Heart left ventricle (tissue), 16 donors: Measurements from ENCODE around the gene KRT7. TPM values are rescaled to one million over a fixed set of nuclear protein-coding genes. Genes with fewer than 3 reads are reported as not detected.

Experiments used
- ATAC-seq, 4 donors: fragments of 200-7000 bp; cut with Tn5 transposase; one replicate each; pipeline ENCODE4 v1.9.1; 2020 to 2022; ENCODE audit warnings: moderate library complexity in 4 of 4, mild to moderate bottlenecking in 3 of 4, moderate number of reproducible peaks in 1 of 4
- DNase-seq, 5 donors: peaks; one replicate each; pipeline ENCODE4 v3.0.0-alpha.2; 2020
- H3K27ac ChIP-seq, 12 donors: fragments of 200-600 bp; sonication (generic) in 4 of 12; one replicate each; pipeline versions ENCODE4 v1.5.0 to v1.8.0; 2016 to 2022; ENCODE audit warnings: mild to moderate bottlenecking in 2 of 12
- H3K27me3 ChIP-seq, 9 donors: fragments of 200-600 bp; sonication (generic) in 2 of 9; one replicate each; pipeline versions ENCODE4 v1.5.1 to v1.8.0; 2016 to 2022; ENCODE audit warnings: mild to moderate bottlenecking in 3 of 9
- H3K36me3 ChIP-seq, 9 donors: fragments of 200-600 bp; sonication (generic) in 2 of 9; one replicate each; pipeline versions ENCODE4 v1.5.0 to v1.8.0; 2018 to 2022; ENCODE audit warnings: mild to moderate bottlenecking in 2 of 9
- H3K4me1 ChIP-seq, 12 donors: fragments of 200-600 bp; sonication (generic) in 4 of 12; one replicate each; pipeline versions ENCODE4 v1.5.0 to v1.8.0; 2016 to 2022; ENCODE audit warnings: mild to moderate bottlenecking in 3 of 12
- H3K4me3 ChIP-seq, 12 donors: fragments of 200-600 bp; sonication (generic) in 4 of 12; one replicate each; pipeline versions ENCODE4 v1.5.0 to v1.8.0; 2017 to 2022; ENCODE audit warnings: mild to moderate bottlenecking in 9 of 12, moderate library complexity in 4 of 12
- H3K9me3 ChIP-seq, 12 donors: fragments of 200-600 bp; sonication (generic) in 4 of 12; one replicate each; pipeline versions ENCODE4 v1.5.0 to v1.8.0; 2016 to 2022; ENCODE audit warnings: mild to moderate bottlenecking in 1 of 12
- POLR2A ChIP-seq, 2 donors: fragments of 450-650 bp; IDR thresholded peaks; one replicate each; pipeline ENCODE4 v1.6.1; 2017; ENCODE audit warnings: antibody characterized with exemption in 2 of 2, mild to moderate bottlenecking in 2 of 2, moderate library complexity in 2 of 2
- WGBS, 4 donors: extraction: QIAGEN DNeasy Blood & Tissue Kit in 2 of 4; methylation state at CpG; one replicate each; pipeline versions ENCODE4 v1.1.5 to v1.1.7; 2013 to 2018; 5-methylcytosine and 5-hydroxymethylcytosine counted together
- intact Hi-C, 10 donors: fragments of 100-400 bp; cut with DNase I; formaldehyde crosslinking; loops; one replicate each; pipeline versions ENCODE4 v1.11.1 to v1.14.2; 2022
- polyA plus RNA-seq, 2 donors: library from polyadenylated mRNA; stranded (reverse); fragments of 200-250 nt; gene quantifications; one replicate each; pipeline ENCODE4 v1.2.3, GENCODE V29; 2013
- total RNA-seq, 9 donors: library from RNA; depleted of rRNA in 2 of 9; stranded (reverse); fragments of >200 nt in 2 of 9; fragmentation: NEBNext Ultra II Directional in 3 of 9; extraction: Animal tissue kit (Norgen Biotek cat#: 25700) in 3 of 9; gene quantifications; one replicate each; pipeline versions ENCODE4 v1.1.0 to v1.2.4, GENCODE V29; 2016 to 2023
- TF ChIP-seq, protein P1 (sequence below), 12 donors: fragments of 200-600 bp; sonication (generic) in 4 of 12; IDR thresholded peaks; one replicate each; pipeline versions ENCODE4 v1.5.0 to v1.8.0; 2018 to 2022; ENCODE audit warnings: antibody characterized with exemption in 12 of 12, mild to moderate bottlenecking in 5 of 12
- donor health status: ischemic (EF 13 %, LVEDD 7.1; RV severe dilation, severe dysfunction).
- donor health status: healthy with polysubstance abuse.
- donor health status: DM: no; HTN: yes; CAD: no.
- donor health status: DM: no; HTN: no; CAD: no.
- donor health status: ischemic (EF 25% LVEDD 6.9; RV normal size, moderate dysfunction).
- donor health status: ischemic (EF 25% LVEDD 5.7; RV mildly dilated, moderate dysfunction).
- donor health status: healthy.
- donor health status: DM: yes; HTN: yes; CAD: no.
- donor health status: ischemic (EF 35%, LVEDD 5.7; RV mildly dilated, moderate dysfunction).
- donor health status: nonischemic (EF 11% LVEDD 7.7; RV severe dilation, severe dysfunction).
- donor health status: DM: yes; HTN: yes; CAD: no.
- donor health status: PGD.
- donor health status: ischemic (EF 29% LVEDD 5.4; RV normal size, mild dysfunction).
- donor health status: nonischemic (EF 23%, LVEDD 6.1; RV moderate dilation, normal function).

Gene KRT7
- total and polyA plus RNA-seq, 11 donors = 0.20 to 56.7 (median 3.1) TPM; not detected in 3

DNA sequence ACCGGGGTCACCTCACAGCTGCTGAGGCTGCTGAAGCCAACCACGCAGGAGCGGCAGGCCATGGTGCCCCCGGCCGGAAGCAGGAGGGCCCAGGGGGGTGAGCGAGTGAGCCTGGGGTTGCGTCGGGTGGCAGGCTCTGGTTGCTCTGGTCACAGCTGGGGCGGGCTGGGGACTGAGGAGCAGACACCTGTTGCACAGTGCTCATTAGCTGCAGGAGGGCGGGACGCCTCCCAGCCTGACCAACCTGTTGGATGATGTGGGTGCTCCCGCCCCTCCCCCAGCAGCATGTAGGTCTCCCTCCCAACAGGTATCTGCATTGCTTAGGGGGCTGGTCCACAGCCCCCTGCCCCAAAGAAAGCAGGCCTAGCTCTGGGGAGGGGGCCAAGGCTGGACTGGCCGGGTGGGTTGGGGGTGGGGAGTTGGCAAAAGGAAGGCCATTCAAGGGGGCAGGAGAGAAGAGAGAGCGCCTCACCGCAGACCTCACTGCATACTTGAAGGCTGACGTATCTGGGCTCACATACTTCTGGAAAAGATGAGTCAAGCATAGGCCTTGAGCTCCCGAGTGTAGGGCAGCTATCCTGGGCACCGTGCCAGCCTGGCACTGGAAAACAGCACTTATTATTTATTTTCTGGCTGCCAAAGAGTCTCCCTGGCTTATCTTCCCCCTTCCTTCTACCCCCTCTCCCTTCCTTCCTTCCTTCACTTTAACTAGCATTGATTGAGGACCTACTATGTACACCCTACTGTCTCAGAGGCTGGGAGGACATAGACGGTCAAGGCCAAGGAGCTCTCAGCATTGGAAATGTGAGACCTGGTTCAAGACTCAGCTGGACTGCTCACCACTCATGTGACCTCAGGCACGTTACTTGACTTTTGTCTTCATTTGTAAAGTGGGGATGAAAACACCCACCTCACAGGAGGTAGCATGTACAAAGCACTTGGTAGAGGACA lies 40.9 kb upstream of the KRT7 start, which contains the start of gene KRT80:
TSS of gene KRT80 (minus strand) at position 174 of the 951 bp plus-strand sequence. CDS start at position 62, 112 bp downstream.
- intact Hi-C loops = no loop called here
- Histone ChIP-seq H3K4me1 (peaks cover 0 to 48% (median 32%) of the 10 kb centered on the region in 12 donors), H3K27me3 (no peaks in the 10 kb centered on the region), H3K9me3 (no peaks in the 10 kb centered on the region), H3K27ac (peak within 1 kb of the TSS in 8 of 12 donors; percentile 10 to 67 (median 37)), H3K36me3 (no peaks in the 10 kb centered on the region), H3K4me3 (no peak within 1 kb of the TSS)
- DNase-seq = peak; percentile 82 to 90 (median 88)
- peak; percentile 90 to 96 (median 93) for ATAC-seq
- WGBS, 4 donors = 57 to 77% (median 73%) methylated on average over 14 to 20 of the region's 20 CpGs
- TF ChIP-seq, protein P1, sequence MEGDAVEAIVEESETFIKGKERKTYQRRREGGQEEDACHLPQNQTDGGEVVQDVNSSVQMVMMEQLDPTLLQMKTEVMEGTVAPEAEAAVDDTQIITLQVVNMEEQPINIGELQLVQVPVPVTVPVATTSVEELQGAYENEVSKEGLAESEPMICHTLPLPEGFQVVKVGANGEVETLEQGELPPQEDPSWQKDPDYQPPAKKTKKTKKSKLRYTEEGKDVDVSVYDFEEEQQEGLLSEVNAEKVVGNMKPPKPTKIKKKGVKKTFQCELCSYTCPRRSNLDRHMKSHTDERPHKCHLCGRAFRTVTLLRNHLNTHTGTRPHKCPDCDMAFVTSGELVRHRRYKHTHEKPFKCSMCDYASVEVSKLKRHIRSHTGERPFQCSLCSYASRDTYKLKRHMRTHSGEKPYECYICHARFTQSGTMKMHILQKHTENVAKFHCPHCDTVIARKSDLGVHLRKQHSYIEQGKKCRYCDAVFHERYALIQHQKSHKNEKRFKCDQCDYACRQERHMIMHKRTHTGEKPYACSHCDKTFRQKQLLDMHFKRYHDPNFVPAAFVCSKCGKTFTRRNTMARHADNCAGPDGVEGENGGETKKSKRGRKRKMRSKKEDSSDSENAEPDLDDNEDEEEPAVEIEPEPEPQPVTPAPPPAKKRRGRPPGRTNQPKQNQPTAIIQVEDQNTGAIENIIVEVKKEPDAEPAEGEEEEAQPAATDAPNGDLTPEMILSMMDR (IDR thresholded peaks at IDR 0.05) = no peak
- TF ChIP-seq POLR2A (IDR thresholded peaks at IDR 0.05) = no peak

DNA sequence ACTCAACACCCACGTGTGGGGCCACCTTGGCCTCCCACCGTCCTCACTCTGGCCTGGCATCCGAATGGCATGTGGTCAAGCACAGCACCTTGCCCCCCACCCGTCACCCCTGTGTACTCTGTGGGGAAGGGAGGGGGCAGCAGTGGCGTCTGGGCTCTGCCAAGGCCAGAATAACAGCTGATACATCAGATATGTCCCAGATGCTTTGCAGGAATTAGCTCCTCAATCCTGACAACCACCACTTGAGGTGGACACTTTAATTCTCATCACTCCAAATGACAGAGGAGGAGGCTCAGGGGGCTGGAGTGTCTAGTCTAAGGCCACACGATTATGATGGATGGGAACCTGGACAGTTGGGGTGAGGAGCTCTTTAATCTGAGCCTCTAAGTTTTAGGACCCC lies 39.5 kb upstream of the KRT7 start:
- DNase-seq (no peak), ATAC-seq (no peak)
- peak overlapping the region in 1 of 12 donors; percentile 5 for H3K27ac ChIP-seq
- no peaks in the 10 kb centered on the region for H3K27me3 ChIP-seq
- H3K4me1 ChIP-seq = peaks cover 0 to 59% (median 42%) of the 10 kb centered on the region in 12 donors
- H3K36me3 ChIP-seq = no peaks in the 10 kb centered on the region
- no peak for TF ChIP-seq POLR2A (IDR thresholded peaks at IDR 0.05)
- TF ChIP-seq, protein P1 (IDR thresholded peaks at IDR 0.05) = no peak
- intact Hi-C loops = no loop called here
- no peak overlapping the region for H3K4me3 ChIP-seq
- no peaks in the 10 kb centered on the region for H3K9me3 ChIP-seq
- WGBS, 4 donors = 19 to 74% (median 67%) methylated on average over 2 to 6 of the region's 6 CpGs

DNA sequence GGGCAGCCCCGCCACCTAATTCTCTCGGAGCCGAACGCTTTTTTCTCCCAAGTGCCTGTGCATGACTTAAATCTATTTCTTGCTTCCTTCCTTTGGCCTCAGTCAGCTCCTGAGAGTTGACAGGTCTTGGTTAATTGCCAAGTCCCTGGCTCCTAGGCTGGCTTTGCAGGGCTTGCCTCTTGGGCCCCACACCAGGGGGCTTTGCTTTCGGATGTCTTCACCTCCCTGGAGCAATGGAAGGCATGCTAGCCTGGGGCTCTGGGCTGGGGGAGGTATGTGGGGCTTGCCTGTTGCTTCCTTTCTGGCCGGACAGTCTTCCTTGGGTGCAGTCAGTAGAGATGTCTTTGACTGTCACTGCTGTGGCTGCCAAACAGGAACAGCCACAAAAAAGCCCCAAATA lies 39.1 kb upstream of the KRT7 start:
- Histone ChIP-seq H3K9me3 (no peaks in the 10 kb centered on the region), H3K27me3 (no peaks in the 10 kb centered on the region), H3K4me1 (peaks cover 0 to 63% (median 47%) of the 10 kb centered on the region in 12 donors), H3K4me3 (no peak overlapping the region), H3K27ac (peak overlapping the region in 1 of 12 donors; percentile 5), H3K36me3 (no peaks in the 10 kb centered on the region)
- WGBS, 4 donors = 15 to 35% (median 27%) methylated on average over 5 to 6 of the region's 6 CpGs
- ATAC-seq (no peak), DNase-seq (no peak)
- TF ChIP-seq, protein P1 (IDR thresholded peaks at IDR 0.05) = no peak
- TF ChIP-seq POLR2A (IDR thresholded peaks at IDR 0.05) = no peak
- intact Hi-C loops = no loop called here

DNA sequence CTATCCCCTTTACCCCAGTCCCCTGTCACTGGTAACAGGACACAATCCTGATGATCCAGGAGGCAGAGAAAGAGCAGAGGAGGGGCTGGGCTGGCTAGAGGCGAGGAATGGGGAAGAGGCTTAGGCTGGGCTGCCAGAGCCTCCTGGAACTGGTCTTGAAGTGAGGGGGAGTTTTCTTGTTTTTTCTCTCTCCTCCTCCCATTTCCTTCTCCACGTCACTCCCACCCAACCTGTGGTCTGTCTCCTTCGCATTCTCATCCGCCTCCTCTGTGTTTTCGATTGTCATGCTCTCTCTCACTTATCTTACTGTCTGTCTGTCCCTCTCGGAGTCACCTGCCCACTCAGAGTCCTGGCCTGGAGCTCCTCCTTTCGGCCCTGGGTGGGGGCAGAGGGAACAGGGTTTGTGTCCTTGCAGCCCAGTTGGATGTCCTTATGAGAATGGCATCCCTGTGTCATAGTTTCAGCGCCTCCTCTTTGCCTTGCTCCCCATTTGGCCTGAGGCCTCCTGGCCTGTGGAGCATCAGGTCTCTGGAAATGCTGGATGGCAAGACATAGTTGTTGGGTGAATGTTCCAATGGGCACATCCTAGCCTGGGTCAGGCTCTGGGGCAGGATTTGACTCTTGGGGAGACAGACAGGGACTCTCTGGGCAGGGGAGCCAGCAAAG lies 37.8 kb upstream of the KRT7 start:
- Histone ChIP-seq H3K27me3 (no peaks in the 10 kb centered on the region), H3K4me3 (no peak overlapping the region), H3K4me1 (peaks cover 0 to 72% (median 55%) of the 10 kb centered on the region in 12 donors), H3K27ac (no peak overlapping the region), H3K36me3 (no peaks in the 10 kb centered on the region), H3K9me3 (no peaks in the 10 kb centered on the region)
- DNase-seq (no peak), ATAC-seq (no peak)
- TF ChIP-seq POLR2A (IDR thresholded peaks at IDR 0.05) = no peak
- TF ChIP-seq, protein P1 (IDR thresholded peaks at IDR 0.05) = no peak
- intact Hi-C loops = no loop called here
- 62 to 73% (median 69%) methylated on average over 7 to 8 of the region's 8 CpGs for WGBS, 4 donors
